Measurements from ENCODE around the gene MYO7A. TPM values are rescaled to one million over a fixed set of nuclear protein-coding genes. Genes with fewer than 3 reads are reported as not detected.
A peak's percentile ranks its signal among the peaks of the same experiment; 100 is the strongest.

Gene MYO7A
- total RNA-seq, 1 donor from 2014 or later: 5.5 TPM

GRCh38 chr11:77110836-77111235 lies 17.2 kb upstream of the MYO7A start:
- H3K27me3 ChIP-seq (ENCODE audit: low read depth): no peaks in the 10 kb centered on the region
- no peaks in the 10 kb centered on the region for H3K4me1 ChIP-seq
- intact Hi-C loops (cut with DNase I): no loop called here
- no peak for DNase-seq
- ATAC-seq: no peak
- no peaks in the 10 kb centered on the region for H3K36me3 ChIP-seq
- no peak overlapping the region for H3K27ac ChIP-seq
- no peak overlapping the region for H3K4me3 ChIP-seq
- no peak for TF ChIP-seq CTCF (IDR thresholded peaks at IDR 0.05)
- H3K9me3 ChIP-seq: no peaks in the 10 kb centered on the region

GRCh38 chr11:77111277-77111676 lies 16.8 kb upstream of the MYO7A start:
- no peak overlapping the region for H3K4me3 ChIP-seq
- no peaks in the 10 kb centered on the region for H3K36me3 ChIP-seq
- DNase-seq (no peak), ATAC-seq (no peak)
- H3K27ac ChIP-seq: no peak overlapping the region
- H3K9me3 ChIP-seq: no peaks in the 10 kb centered on the region
- TF ChIP-seq CTCF (IDR thresholded peaks at IDR 0.05): no peak
- H3K27me3 ChIP-seq (ENCODE audit: low read depth): no peaks in the 10 kb centered on the region
- H3K4me1 ChIP-seq: no peaks in the 10 kb centered on the region
- intact Hi-C loops (cut with DNase I): no loop called here

GRCh38 chr11:77111946-77112345 lies 16.1 kb upstream of the MYO7A start:
- H3K4me3 ChIP-seq: no peak overlapping the region
- no peak for DNase-seq
- intact Hi-C loops (cut with DNase I): no loop called here
- H3K9me3 ChIP-seq: no peaks in the 10 kb centered on the region
- no peak for TF ChIP-seq CTCF (IDR thresholded peaks at IDR 0.05)
- no peaks in the 10 kb centered on the region for H3K4me1 ChIP-seq
- no peak for ATAC-seq
- no peaks in the 10 kb centered on the region for H3K27me3 ChIP-seq (ENCODE audit: low read depth)
- H3K27ac ChIP-seq: no peak overlapping the region
- H3K36me3 ChIP-seq: no peaks in the 10 kb centered on the region

GRCh38 chr11:77112641-77113381 lies 15.2 kb upstream of the MYO7A start:
- Histone ChIP-seq H3K27me3 (ENCODE audit: low read depth) (no peaks in the 10 kb centered on the region), H3K4me1 (no peaks in the 10 kb centered on the region), H3K9me3 (no peaks in the 10 kb centered on the region), H3K27ac (no peak overlapping the region), H3K36me3 (no peaks in the 10 kb centered on the region), H3K4me3 (no peak overlapping the region)
- TF ChIP-seq CTCF (IDR thresholded peaks at IDR 0.05): no peak
- no peak for DNase-seq
- intact Hi-C loops (cut with DNase I): no loop called here
- no peak for ATAC-seq

GRCh38 chr11:77113382-77114088 lies 14.5 kb upstream of the MYO7A start:
- intact Hi-C loops (cut with DNase I): no loop called here
- no peaks in the 10 kb centered on the region for H3K9me3 ChIP-seq
- H3K27me3 ChIP-seq (ENCODE audit: low read depth): no peaks in the 10 kb centered on the region
- no peak overlapping the region for H3K27ac ChIP-seq
- no peak for DNase-seq
- TF ChIP-seq CTCF (IDR thresholded peaks at IDR 0.05): peak; percentile 53
- ATAC-seq: no peak
- no peaks in the 10 kb centered on the region for H3K4me1 ChIP-seq
- H3K36me3 ChIP-seq: peaks cover 7% of the 10 kb centered on the region
- no peak overlapping the region for H3K4me3 ChIP-seq
